ENCODE results near the gene PRR15L. TPM values are rescaled to one million over a fixed set of nuclear protein-coding genes. Genes with fewer than 3 reads are reported as not detected.

PRR15L gene, protein sequence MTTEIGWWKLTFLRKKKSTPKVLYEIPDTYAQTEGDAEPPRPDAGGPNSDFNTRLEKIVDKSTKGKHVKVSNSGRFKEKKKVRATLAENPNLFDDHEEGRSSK
- not detected for total RNA-seq (ENCODE audit: unreplicated experiment)
- long read RNA-seq = 0 reads

DNA sequence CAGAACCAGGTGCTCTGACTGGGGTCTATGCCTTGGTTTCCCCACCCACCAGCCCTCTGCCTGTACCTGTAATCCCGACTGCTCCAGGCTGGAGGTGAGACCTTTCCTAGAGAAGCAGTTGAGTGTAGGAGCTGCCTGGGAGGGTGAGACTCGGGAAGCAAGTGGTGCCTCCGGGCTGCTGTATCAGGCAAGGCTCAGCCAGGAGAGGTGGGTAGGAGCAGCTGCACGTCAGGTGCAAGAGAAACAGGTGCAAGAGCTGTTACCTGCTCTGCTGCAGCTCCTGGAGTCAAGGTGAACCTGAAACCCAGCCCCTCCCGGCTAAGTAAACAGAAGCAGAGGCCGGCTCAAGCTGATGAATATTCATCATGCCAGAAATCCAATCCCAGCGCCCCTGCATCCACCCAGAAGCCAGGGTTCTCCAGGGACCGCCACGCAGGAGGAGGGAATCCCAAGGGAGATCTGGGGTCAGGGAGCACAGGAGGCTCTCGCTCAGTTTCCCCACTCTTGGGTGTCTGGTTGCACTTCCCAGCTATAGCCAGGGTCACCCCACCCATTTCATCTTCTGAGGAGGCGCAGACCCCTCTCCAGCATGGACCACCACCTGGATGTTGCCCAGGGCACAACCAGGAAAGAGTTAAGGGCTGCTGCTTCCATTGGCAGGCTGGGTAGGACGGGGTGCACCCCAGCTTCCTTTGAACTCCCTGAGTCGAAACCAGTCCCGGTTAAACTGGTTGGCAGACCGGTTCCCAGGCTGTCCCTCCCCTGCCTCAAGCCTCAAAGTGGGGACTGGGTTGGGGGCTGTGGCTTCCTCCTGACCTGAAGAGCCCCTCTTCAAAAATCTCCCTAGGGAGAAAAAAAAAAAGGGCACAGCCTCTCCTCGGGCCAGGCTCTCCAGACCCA lies at the start of gene PRR15L:
Gene PRR15L, minus strand, starts transcription at position 293 of the 900 bp plus-strand sequence. CDS start 4,649 bp downstream, outside the sequence.
- TF ChIP-seq, protein P1, sequence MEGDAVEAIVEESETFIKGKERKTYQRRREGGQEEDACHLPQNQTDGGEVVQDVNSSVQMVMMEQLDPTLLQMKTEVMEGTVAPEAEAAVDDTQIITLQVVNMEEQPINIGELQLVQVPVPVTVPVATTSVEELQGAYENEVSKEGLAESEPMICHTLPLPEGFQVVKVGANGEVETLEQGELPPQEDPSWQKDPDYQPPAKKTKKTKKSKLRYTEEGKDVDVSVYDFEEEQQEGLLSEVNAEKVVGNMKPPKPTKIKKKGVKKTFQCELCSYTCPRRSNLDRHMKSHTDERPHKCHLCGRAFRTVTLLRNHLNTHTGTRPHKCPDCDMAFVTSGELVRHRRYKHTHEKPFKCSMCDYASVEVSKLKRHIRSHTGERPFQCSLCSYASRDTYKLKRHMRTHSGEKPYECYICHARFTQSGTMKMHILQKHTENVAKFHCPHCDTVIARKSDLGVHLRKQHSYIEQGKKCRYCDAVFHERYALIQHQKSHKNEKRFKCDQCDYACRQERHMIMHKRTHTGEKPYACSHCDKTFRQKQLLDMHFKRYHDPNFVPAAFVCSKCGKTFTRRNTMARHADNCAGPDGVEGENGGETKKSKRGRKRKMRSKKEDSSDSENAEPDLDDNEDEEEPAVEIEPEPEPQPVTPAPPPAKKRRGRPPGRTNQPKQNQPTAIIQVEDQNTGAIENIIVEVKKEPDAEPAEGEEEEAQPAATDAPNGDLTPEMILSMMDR (IDR thresholded peaks at IDR 0.05; ENCODE audit: partially characterized antibody, unreplicated experiment) = no peak
- Mint-ChIP-seq H3K27me3 (ENCODE audit: unreplicated experiment) (peaks cover 1% of the 10 kb centered on the region), H3K4me3 (ENCODE audit: unreplicated experiment) (no peak within 1 kb of the TSS), H3K4me1 (ENCODE audit: low read depth, unreplicated experiment) (peaks cover 5% of the 10 kb centered on the region), H3K9me3 (ENCODE audit: unreplicated experiment) (peaks cover 2% of the 10 kb centered on the region), H3K27ac (ENCODE audit: unreplicated experiment) (no peak within 1 kb of the TSS), H3K36me3 (ENCODE audit: unreplicated experiment) (peaks cover 9% of the 10 kb centered on the region)
- DNase-seq = no peak

DNA sequence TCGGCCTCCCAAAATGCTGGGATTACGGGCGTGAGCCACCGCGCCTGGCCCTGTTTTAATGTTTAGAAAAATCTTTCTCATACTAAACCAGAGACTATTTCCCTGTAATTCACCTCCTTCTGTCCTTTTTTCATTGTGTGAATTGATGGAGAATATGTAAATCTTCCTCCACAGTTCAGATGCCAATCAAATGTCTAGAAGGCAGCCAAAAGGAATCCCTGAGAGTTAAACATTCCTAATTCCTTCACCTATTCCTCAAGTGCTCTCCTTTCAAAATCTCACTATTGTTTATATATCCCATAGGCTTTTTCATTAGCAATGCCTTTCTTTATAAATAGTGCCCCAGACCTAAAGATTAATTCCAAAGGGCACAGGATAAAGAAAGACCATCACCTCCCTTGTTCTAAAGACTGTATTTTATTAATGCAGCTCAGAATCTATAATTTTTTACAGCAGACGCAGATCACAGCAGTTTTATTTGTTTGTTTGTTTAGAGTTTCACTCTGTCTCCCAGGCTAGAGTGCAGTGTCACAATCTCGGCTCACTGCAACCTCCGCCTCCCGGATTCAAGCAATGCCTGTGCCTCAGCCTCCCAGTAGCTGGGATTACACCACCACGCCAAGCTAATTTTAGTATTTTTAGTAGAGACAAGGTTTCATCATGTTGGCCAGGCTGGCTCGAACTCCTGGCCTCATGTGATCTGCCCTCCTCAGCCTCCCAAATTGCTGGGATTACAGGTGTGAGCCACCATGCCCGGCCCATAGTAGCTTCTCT lies 49.4 kb upstream of the PRR15L start:
- H3K9me3 Mint-ChIP-seq (ENCODE audit: unreplicated experiment) = peaks cover 19% of the 10 kb centered on the region
- no peak for DNase-seq
- peak overlapping the region; percentile 68 for H3K4me3 Mint-ChIP-seq (ENCODE audit: unreplicated experiment)
- TF ChIP-seq, protein P1 (IDR thresholded peaks at IDR 0.05; ENCODE audit: partially characterized antibody, unreplicated experiment) = no peak
- no peaks in the 10 kb centered on the region for H3K36me3 Mint-ChIP-seq (ENCODE audit: unreplicated experiment)
- H3K27me3 Mint-ChIP-seq (ENCODE audit: unreplicated experiment) = peaks cover 21% of the 10 kb centered on the region
- peaks cover 57% of the 10 kb centered on the region for H3K4me1 Mint-ChIP-seq (ENCODE audit: low read depth, unreplicated experiment)
- H3K27ac Mint-ChIP-seq (ENCODE audit: unreplicated experiment) = peak overlapping the region; percentile 88

DNA sequence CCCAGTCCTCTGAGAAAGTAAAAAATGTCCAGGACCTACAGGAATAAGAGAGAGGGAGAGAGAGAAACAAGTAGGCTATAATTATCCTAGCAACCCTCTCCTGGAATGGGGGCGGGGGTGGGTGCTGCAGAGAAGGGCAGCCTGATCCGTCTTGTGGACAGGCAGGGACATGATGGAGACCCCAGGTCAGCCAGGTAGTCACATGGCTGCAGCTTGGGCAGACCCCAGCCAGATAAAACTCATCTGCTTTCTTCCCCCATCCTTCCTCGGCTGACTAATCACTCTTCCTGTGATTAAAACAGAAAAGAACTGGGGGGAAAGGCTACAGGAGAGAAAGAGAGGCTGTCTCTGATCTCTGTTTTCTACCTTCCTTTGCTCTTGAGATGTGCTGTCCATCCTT lies 47.3 kb upstream of the PRR15L start:
- no peak for DNase-seq
- H3K36me3 Mint-ChIP-seq (ENCODE audit: unreplicated experiment) = no peaks in the 10 kb centered on the region
- H3K27me3 Mint-ChIP-seq (ENCODE audit: unreplicated experiment) = peaks cover 14% of the 10 kb centered on the region
- H3K9me3 Mint-ChIP-seq (ENCODE audit: unreplicated experiment) = peaks cover 18% of the 10 kb centered on the region
- TF ChIP-seq, protein P1 (IDR thresholded peaks at IDR 0.05; ENCODE audit: partially characterized antibody, unreplicated experiment) = no peak
- H3K4me1 Mint-ChIP-seq (ENCODE audit: low read depth, unreplicated experiment) = peaks cover 48% of the 10 kb centered on the region
- H3K27ac Mint-ChIP-seq (ENCODE audit: unreplicated experiment) = peak overlapping the region; percentile 100
- H3K4me3 Mint-ChIP-seq (ENCODE audit: unreplicated experiment) = peak overlapping the region; percentile 84

DNA sequence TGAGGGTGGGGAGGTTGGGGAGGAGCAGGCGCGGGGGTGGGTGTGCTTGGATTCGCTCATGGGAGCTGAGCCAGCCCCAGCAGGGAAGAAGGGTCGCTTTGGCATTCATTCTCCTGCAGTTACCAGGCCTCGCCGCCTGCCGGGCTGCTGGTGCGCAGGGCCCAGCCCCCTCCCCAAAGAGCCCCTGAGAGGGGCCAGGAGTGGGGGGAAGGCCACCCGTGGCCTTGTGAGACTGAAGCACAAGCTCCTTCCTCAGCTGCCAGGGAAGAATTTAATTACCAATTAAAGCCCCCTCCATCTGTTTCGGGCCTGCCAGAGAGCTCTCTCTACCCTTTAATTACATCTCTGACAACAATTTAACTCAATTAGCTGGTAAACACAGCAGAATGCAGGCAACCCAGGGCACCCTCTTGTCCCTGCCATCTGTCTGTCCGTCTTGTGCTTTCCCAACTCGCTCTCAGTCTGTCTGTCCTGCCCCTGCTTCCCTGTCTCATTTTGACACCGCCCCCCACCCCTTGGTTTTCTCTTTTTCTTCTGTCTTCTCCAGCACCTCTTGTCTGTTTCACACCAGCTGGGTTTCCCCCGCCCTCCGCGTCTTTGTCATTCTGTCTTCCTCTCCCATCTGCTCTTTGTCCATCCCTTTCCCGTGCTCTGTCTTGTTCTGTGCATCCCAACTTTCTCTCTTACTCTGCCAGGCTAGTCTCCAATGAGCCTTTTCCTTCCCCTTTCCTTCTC lies 45.9 kb upstream of the PRR15L start:
- TF ChIP-seq, protein P1 (IDR thresholded peaks at IDR 0.05; ENCODE audit: partially characterized antibody, unreplicated experiment) = peak; percentile 44
- Mint-ChIP-seq H3K27ac (ENCODE audit: unreplicated experiment) (peak overlapping the region; percentile 100), H3K9me3 (ENCODE audit: unreplicated experiment) (peaks cover 15% of the 10 kb centered on the region), H3K36me3 (ENCODE audit: unreplicated experiment) (no peaks in the 10 kb centered on the region), H3K27me3 (ENCODE audit: unreplicated experiment) (peaks cover 12% of the 10 kb centered on the region), H3K4me1 (ENCODE audit: low read depth, unreplicated experiment) (peaks cover 46% of the 10 kb centered on the region), H3K4me3 (ENCODE audit: unreplicated experiment) (peak overlapping the region; percentile 84)
- DNase-seq = peak; percentile 84
